NOMO-1 treated with DMSO at 0.1 percent for 48 hours (cell line): ENCODE results near the gene CDKN1A.

Experiments used
- DNase-seq: peaks from one replicate; lab custom pipeline; 2025; ENCODE audit not compliant: unreplicated experiment; lab: John Stamatoyannopoulos, UW

Gene CDKN1A

GRCh38 chr6:36655085-36655724 is 23.3 kb upstream of the CDKN1A start:
- DNase-seq, result no peak

GRCh38 chr6:36656441-36656840 is 22.1 kb upstream of the CDKN1A start:
- no peak for DNase-seq

- no peak for DNase-seq
Observed at GRCh38 chr6:36657271-36657670, 21.2 kb upstream of the CDKN1A start.

GRCh38 chr6:36657942-36658544 is 20.5 kb upstream of the CDKN1A start:
- no peak for DNase-seq

GRCh38 chr6:36659271-36659670 is 19.2 kb upstream of the CDKN1A start:
- DNase-seq, result no peak

GRCh38 chr6:36660771-36661471 is 17.6 kb upstream of the CDKN1A start:
- no peak for DNase-seq

- DNase-seq, result no peak
Observed at GRCh38 chr6:36662380-36662779, 16.1 kb upstream of the CDKN1A start.

- DNase-seq, result no peak
Observed at GRCh38 chr6:36662827-36663256, 15.7 kb upstream of the CDKN1A start.

- no peak for DNase-seq
Observed at GRCh38 chr6:36663504-36664446, 14.7 kb upstream of the CDKN1A start.

GRCh38 chr6:36665180-36665579 is 13.3 kb upstream of the CDKN1A start:
- no peak for DNase-seq

GRCh38 chr6:36666287-36666686 is 12.2 kb upstream of the CDKN1A start:
- no peak for DNase-seq

GRCh38 chr6:36666826-36667591 is 11.5 kb upstream of the CDKN1A start:
- peak; percentile 77 for DNase-seq

- DNase-seq, result no peak
Observed at GRCh38 chr6:36668591-36668990, 9.9 kb upstream of the CDKN1A start.

- no peak for DNase-seq
Observed at GRCh38 chr6:36669002-36669401, 9.5 kb upstream of the CDKN1A start.

- DNase-seq, result no peak
Observed at GRCh38 chr6:36670271-36670670, 8.2 kb upstream of the CDKN1A start.

- DNase-seq, result no peak
Observed at GRCh38 chr6:36671687-36672375, 6.7 kb upstream of the CDKN1A start.

- no peak for DNase-seq
Observed at GRCh38 chr6:36673882-36674281, 4.6 kb upstream of the CDKN1A start.

- no peak for DNase-seq
Observed at GRCh38 chr6:36674942-36675341, 3.6 kb upstream of the CDKN1A start.

GRCh38 chr6:36676141-36677058 is 2.1 kb upstream of the CDKN1A start:
- DNase-seq, result no peak
